ENCODE results near the gene C11orf54.

The C11orf54 gene

GRCh38 chr11:93741094-93741881 lies at the start of gene C11orf54, which contains the start of gene TAF1D:
TSS of gene C11orf54 (plus strand) at chr11:93741672. CDS start at chr11:93747394, 5,722 bp downstream.
TSS of gene TAF1D (minus strand) at chr11:93741495. CDS start at chr11:93739304, 2,191 bp downstream.
- peak; percentile 81 to 91 (median 89) for DNase-seq

- DNase-seq: no peak
Observed at GRCh38 chr11:93694109-93694508, 47.4 kb upstream of the C11orf54 start.

GRCh38 chr11:93694557-93694956 lies 46.9 kb upstream of the C11orf54 start:
- DNase-seq: no peak

- DNase-seq: no peak
Observed at GRCh38 chr11:93697611-93698010, 43.9 kb upstream of the C11orf54 start.

- no peak for DNase-seq
Observed at GRCh38 chr11:93700830-93701229, 40.6 kb upstream of the C11orf54 start.

GRCh38 chr11:93704237-93704636 lies 37.2 kb upstream of the C11orf54 start:
- DNase-seq: no peak

- DNase-seq: no peak
Observed at GRCh38 chr11:93710239-93710638, 31.2 kb upstream of the C11orf54 start.

GRCh38 chr11:93712678-93713077 lies 28.8 kb upstream of the C11orf54 start:
- DNase-seq: no peak

- DNase-seq: no peak
Observed at GRCh38 chr11:93715797-93716396, 25.6 kb upstream of the C11orf54 start.

GRCh38 chr11:93717501-93717900 lies 24.0 kb upstream of the C11orf54 start:
- DNase-seq: no peak

GRCh38 chr11:93718057-93718563 lies 23.4 kb upstream of the C11orf54 start:
- DNase-seq: no peak

GRCh38 chr11:93719310-93719709 lies 22.2 kb upstream of the C11orf54 start:
- DNase-seq: no peak

- no peak for DNase-seq
Observed at GRCh38 chr11:93720522-93720921, 20.9 kb upstream of the C11orf54 start.

GRCh38 chr11:93724089-93724488 lies 17.4 kb upstream of the C11orf54 start:
- DNase-seq: no peak

- DNase-seq: no peak
Observed at GRCh38 chr11:93727985-93728791, 13.3 kb upstream of the C11orf54 start.

GRCh38 chr11:93728792-93729128 lies 12.7 kb upstream of the C11orf54 start:
- DNase-seq: no peak

GRCh38 chr11:93729129-93729616 lies 12.3 kb upstream of the C11orf54 start:
- no peak for DNase-seq

- no peak for DNase-seq
Observed at GRCh38 chr11:93730108-93731107, 11.1 kb upstream of the C11orf54 start.

GRCh38 chr11:93732237-93732892 lies 9.1 kb upstream of the C11orf54 start:
- DNase-seq: no peak

GRCh38 chr11:93733474-93733873 lies 8.0 kb upstream of the C11orf54 start:
- DNase-seq: no peak
